NCI-H2081 treated with DMSO at 0.1 percent for 48 hours (cell line): ENCODE data around the gene WDR36.

ENCODE experiments used
- DNase-seq: peaks from one replicate; lab custom pipeline; 2025; lab: John Stamatoyannopoulos, UW

Gene WDR36

GRCh38 chr5:111106320-111106948 is 14.3 kb downstream of the WDR36 start:
- no peak for DNase-seq

- DNase-seq: no peak
These were observed 15.2 kb downstream of the WDR36 start for GRCh38 chr5:111107371-111107770.

GRCh38 chr5:111111956-111112355 is 19.8 kb downstream of the WDR36 start:
- no peak for DNase-seq

GRCh38 chr5:111113678-111114077 is 21.5 kb downstream of the WDR36 start:
- no peak for DNase-seq

- DNase-seq: no peak
These were observed 23.1 kb downstream of the WDR36 start for GRCh38 chr5:111115229-111115628.

- DNase-seq: no peak
These were observed 24.4 kb downstream of the WDR36 start for GRCh38 chr5:111116550-111116949.

GRCh38 chr5:111117136-111117535 is 25.0 kb downstream of the WDR36 start:
- no peak for DNase-seq

GRCh38 chr5:111119221-111119620 is 27.1 kb downstream of the WDR36 start:
- DNase-seq: no peak

GRCh38 chr5:111119856-111120255 is 27.7 kb downstream of the WDR36 start:
- no peak for DNase-seq

- DNase-seq: no peak
These were observed 28.8 kb downstream of the WDR36 start for GRCh38 chr5:111120911-111121310.

GRCh38 chr5:111121926-111122325 is 29.8 kb downstream of the WDR36 start:
- DNase-seq: no peak

GRCh38 chr5:111122398-111122797 is 30.2 kb downstream of the WDR36 start:
- DNase-seq: no peak

GRCh38 chr5:111124793-111125192 is 32.6 kb downstream of the WDR36 start:
- DNase-seq: no peak

GRCh38 chr5:111126896-111127295 is 34.7 kb downstream of the WDR36 start:
- DNase-seq: no peak

GRCh38 chr5:111127453-111128195 is 35.5 kb downstream of the WDR36 start:
- no peak for DNase-seq

GRCh38 chr5:111129938-111130337 is 37.8 kb downstream of the WDR36 start:
- no peak for DNase-seq

GRCh38 chr5:111131356-111131755 is 39.2 kb downstream of the WDR36 start:
- DNase-seq: no peak

GRCh38 chr5:111132076-111132475 is 39.9 kb downstream of the WDR36 start:
- no peak for DNase-seq

- DNase-seq: no peak
These were observed 40.7 kb downstream of the WDR36 start for GRCh38 chr5:111132731-111133435.

GRCh38 chr5:111133436-111133751 is 41.2 kb downstream of the WDR36 start:
- DNase-seq: no peak

- DNase-seq: no peak
These were observed 41.9 kb downstream of the WDR36 start for GRCh38 chr5:111134087-111134486.

- no peak for DNase-seq
These were observed 42.7 kb downstream of the WDR36 start for GRCh38 chr5:111134864-111135263.

- no peak for DNase-seq
These were observed 43.2 kb downstream of the WDR36 start for GRCh38 chr5:111135363-111135762.
